Astrocyte (in vitro differentiated cells and primary cell): ENCODE results near the gene PRSS33.

Experiments used
- EZH2 ChIP-seq: IDR thresholded peaks from 2 replicates; pipeline ENCODE4 v1.6.1; 2012; ENCODE audit warnings: mild to moderate bottlenecking, low read length, inconsistent platforms; ENCODE audit not compliant: insufficient read depth
- TF ChIP-seq, protein P1 (sequence below): IDR thresholded peaks from 2 replicates; pipeline ENCODE4 v1.5.1; 2011; ENCODE audit warnings: low read depth, mild to moderate bottlenecking, inconsistent platforms, low read length, moderate library complexity; ENCODE audit not compliant: insufficient read depth

DNA sequence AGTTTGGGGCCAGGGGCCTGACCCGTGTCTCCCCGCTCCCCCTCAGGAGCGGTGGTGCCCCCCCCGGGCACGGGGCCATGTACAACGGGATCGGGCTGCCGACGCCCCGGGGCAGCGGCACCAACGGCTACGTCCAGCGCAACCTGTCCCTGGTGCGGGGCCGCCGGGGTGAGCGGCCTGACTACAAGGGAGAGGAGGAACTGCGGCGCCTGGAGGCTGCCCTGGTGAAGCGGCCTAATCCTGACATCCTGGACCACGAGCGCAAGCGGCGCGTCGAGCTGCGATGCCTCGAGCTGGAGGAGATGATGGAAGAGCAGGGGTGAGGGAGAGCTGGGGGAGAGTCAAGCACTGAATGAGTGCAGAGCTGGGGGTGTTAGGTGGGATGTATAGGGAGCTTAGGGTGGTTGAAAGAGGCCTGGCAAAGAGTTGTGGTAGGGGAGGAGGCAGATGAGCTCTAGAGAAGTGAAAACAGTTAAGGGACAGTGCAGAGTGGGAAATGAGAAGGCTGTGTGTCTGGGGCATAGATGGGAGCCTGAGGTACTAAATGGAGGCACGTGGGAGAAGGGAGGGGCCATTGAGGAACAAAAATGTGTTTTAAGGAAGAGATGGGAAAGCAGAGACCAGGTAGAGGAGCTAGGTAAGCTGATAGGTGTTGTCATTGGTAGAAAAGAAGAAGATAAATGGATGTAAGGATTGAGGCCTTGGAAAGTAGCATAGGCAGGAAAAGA lies 30.9 kb downstream of the PRSS33 start:
- TF ChIP-seq, protein P1, sequence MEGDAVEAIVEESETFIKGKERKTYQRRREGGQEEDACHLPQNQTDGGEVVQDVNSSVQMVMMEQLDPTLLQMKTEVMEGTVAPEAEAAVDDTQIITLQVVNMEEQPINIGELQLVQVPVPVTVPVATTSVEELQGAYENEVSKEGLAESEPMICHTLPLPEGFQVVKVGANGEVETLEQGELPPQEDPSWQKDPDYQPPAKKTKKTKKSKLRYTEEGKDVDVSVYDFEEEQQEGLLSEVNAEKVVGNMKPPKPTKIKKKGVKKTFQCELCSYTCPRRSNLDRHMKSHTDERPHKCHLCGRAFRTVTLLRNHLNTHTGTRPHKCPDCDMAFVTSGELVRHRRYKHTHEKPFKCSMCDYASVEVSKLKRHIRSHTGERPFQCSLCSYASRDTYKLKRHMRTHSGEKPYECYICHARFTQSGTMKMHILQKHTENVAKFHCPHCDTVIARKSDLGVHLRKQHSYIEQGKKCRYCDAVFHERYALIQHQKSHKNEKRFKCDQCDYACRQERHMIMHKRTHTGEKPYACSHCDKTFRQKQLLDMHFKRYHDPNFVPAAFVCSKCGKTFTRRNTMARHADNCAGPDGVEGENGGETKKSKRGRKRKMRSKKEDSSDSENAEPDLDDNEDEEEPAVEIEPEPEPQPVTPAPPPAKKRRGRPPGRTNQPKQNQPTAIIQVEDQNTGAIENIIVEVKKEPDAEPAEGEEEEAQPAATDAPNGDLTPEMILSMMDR = no peak
- TF ChIP-seq EZH2 = no peak
